SK-N-SH (cell line): ENCODE measurements around the gene AWAT2. TPM values are rescaled to one million over a fixed set of nuclear protein-coding genes. Genes with fewer than 3 reads are reported as not detected.
"Not testable (repeated sequence)": the region's sequence is repeated elsewhere in the genome, so short reads cannot be mapped to it uniquely, and the experiment has no call there.

ENCODE experiments used
- CTCF ChIA-PET: fragments of 300-600, 350-600 bp; formaldehyde crosslinking; extraction: SDS; loops from one replicate; lab custom pipeline; 2021; lab: Yijun Ruan, JAX
- POLR2A ChIA-PET: fragments of 350-600 bp; sonication (Branson Sonifier 250); formaldehyde crosslinking; extraction: SDS; loops from one replicate; lab custom pipeline; 2020; ENCODE audit warnings: antibody characterized with exemption, inconsistent platforms; lab: Yijun Ruan, JAX
- DNase-seq: peaks from one replicate; pipeline ENCODE4 v3.0.0; 2012
- H2AFZ ChIP-seq: fragments of 200-600 bp; sonication (generic); 2 replicates; pipeline ENCODE4 v1.8.1; 2016; ENCODE audit warnings: antibody characterized with exemption, mild to moderate bottlenecking, low read depth
- H3F3A ChIP-seq: fragments of 200-600 bp; sonication (generic); replicated peaks from 2 replicates; pipeline ENCODE3; 2016; ENCODE audit warnings: antibody characterized with exemption, mild to moderate bottlenecking; ENCODE audit not compliant: insufficient read depth
- H3K27ac ChIP-seq, 2 experiments: fragments of 200-500 bp in 1 of 2; fragments of 200-600 bp in 1 of 2; sonication (Bioruptor generic) in 1 of 2; sonication (generic), shearing (Covaris generic) in 1 of 2; 2 replicates each; pipeline versions ENCODE4 v1.5.1 to v1.6.1; 2014 to 2016; ENCODE audit warnings: low read depth in 2 of 2, inconsistent platforms in 1 of 2, low read length in 1 of 2, mild to moderate bottlenecking in 1 of 2, mixed read lengths in 1 of 2
- H3K27me3 ChIP-seq: fragments of 200-600 bp; sonication (generic), shearing (Covaris generic); 2 replicates; pipeline ENCODE4 v1.6.1; 2016; ENCODE audit warnings: mixed run types; ENCODE audit not compliant: insufficient read depth
- H3K36me3 ChIP-seq, 2 experiments: fragments of 200-500 bp in 1 of 2; fragments of 200-600 bp in 1 of 2; sonication (Bioruptor generic) in 1 of 2; sonication (generic) in 1 of 2; replicated peaks in 1 of 2; 2 replicates each; pipeline versions ENCODE3 to v1.5.1; 2014 to 2016; ENCODE audit warnings: low read length in 1 of 2, mild to moderate bottlenecking in 1 of 2; ENCODE audit not compliant: insufficient read depth in 2 of 2, control insufficient read depth in 1 of 2
- H3K4me1 ChIP-seq, 2 experiments: fragments of 200-500 bp in 1 of 2; fragments of 200-600 bp in 1 of 2; sonication (Bioruptor generic) in 1 of 2; sonication (generic), shearing (Covaris generic) in 1 of 2; 2 replicates each; pipeline versions ENCODE4 v1.5.1 to v1.6.1; 2014 to 2016; ENCODE audit warnings: low read depth in 1 of 2, low read length in 1 of 2, mixed run types in 1 of 2; ENCODE audit not compliant: insufficient read depth in 2 of 2, control insufficient read depth in 1 of 2
- H3K4me2 ChIP-seq: fragments of 200-600 bp; sonication (generic), shearing (Covaris generic); 2 replicates; pipeline ENCODE4 v1.6.1; 2017; ENCODE audit warnings: mixed run types
- H3K4me3 ChIP-seq, 2 experiments: fragments of 200-500 bp in 1 of 2; fragments of 200-600 bp in 1 of 2; sonication (Bioruptor generic) in 1 of 2; sonication (generic), shearing (Covaris generic) in 1 of 2; 2 replicates each; pipeline versions ENCODE4 v1.5.1 to v1.8.1; 2014 to 2016; ENCODE audit warnings: low read depth in 2 of 2, inconsistent platforms in 1 of 2, low read length in 1 of 2, mild to moderate bottlenecking in 1 of 2, mixed read lengths in 1 of 2, moderate library complexity in 1 of 2
- H3K79me2 ChIP-seq: fragments of 200-600 bp; sonication (generic); 2 replicates; pipeline ENCODE4 v1.8.1; 2017; ENCODE audit warnings: mild to moderate bottlenecking; ENCODE audit not compliant: insufficient read depth
- H3K9ac ChIP-seq: fragments of 200-600 bp; sonication (generic); 2 replicates; pipeline ENCODE4 v1.6.1; 2017; ENCODE audit warnings: mixed run types
- H3K9me2 ChIP-seq: fragments of 200-600 bp; sonication (generic); 2 replicates; pipeline ENCODE4 v1.6.1; 2017; ENCODE audit warnings: mixed run types
- H3K9me3 ChIP-seq: fragments of 200-600 bp; sonication (generic); 2 replicates; pipeline ENCODE4 v1.6.1; 2017; ENCODE audit warnings: mixed run types, mild to moderate bottlenecking, moderate library complexity
- H4K20me1 ChIP-seq: fragments of 200-600 bp; sonication (generic); 2 replicates; pipeline ENCODE4 v1.6.1; 2017; ENCODE audit warnings: mild to moderate bottlenecking, mixed run types; ENCODE audit not compliant: insufficient read depth
- ELF1 ChIP-seq: IDR thresholded peaks from 2 replicates; pipeline ENCODE4 v1.4.0; 2012
- FOXJ3 ChIP-seq: sonication (generic); formaldehyde crosslinking; IDR thresholded peaks from 2 replicates; pipeline ENCODE4 v1.5.1; 2020; ENCODE audit warnings: mild to moderate bottlenecking, missing genetic modification reagents
- GABPA ChIP-seq: IDR thresholded peaks from 2 replicates; pipeline ENCODE4 v1.4.0; 2012; ENCODE audit warnings: low read depth, mild to moderate bottlenecking
- MXI1 ChIP-seq: IDR thresholded peaks from 2 replicates; pipeline ENCODE4 v1.6.1; 2012; ENCODE audit warnings: mild to moderate bottlenecking, low read depth, low read length, improper control_type of control experiment
- NRF1 ChIP-seq: IDR thresholded peaks from 2 replicates; pipeline ENCODE4 v1.6.1; 2012; ENCODE audit warnings: low read depth, mild to moderate bottlenecking, low read length
- REST ChIP-seq: IDR thresholded peaks from 2 replicates; pipeline ENCODE4 v1.6.1; 2012; ENCODE audit warnings: mild to moderate bottlenecking, low read depth, low read length, moderate library complexity
- RXRA ChIP-seq: IDR thresholded peaks from 2 replicates; pipeline ENCODE4 v1.4.0; 2012; ENCODE audit warnings: low read depth, mild to moderate bottlenecking, borderline replicate concordance
- TCF12 ChIP-seq: IDR thresholded peaks from 2 replicates; pipeline ENCODE4 v1.4.0; 2012
- USF1 ChIP-seq: IDR thresholded peaks from 2 replicates; pipeline ENCODE4 v1.4.0; 2012; ENCODE audit warnings: low read depth, borderline replicate concordance
- USF2 ChIP-seq: fragments of 150-350 bp; IDR thresholded peaks from 2 replicates; pipeline ENCODE4 v1.6.1; 2017; ENCODE audit warnings: antibody characterized with exemption, low read length, low read depth, borderline replicate concordance
- WGBS: methylation state at CpG from one replicate; pipeline ENCODE4 v1.1.6; 2017; ENCODE audit warnings: low lambda C conversion rate; 5-methylcytosine and 5-hydroxymethylcytosine counted together
- polyA plus RNA-seq, 3 experiments: library from polyadenylated mRNA; depleted of rRNA; stranded (reverse); fragments of >200 nt; gene quantifications; 2 replicates each; pipeline ENCODE4 v1.2.3, GENCODE V29; 2012
- TF ChIP-seq, protein P1 (sequence below): fragments of 150-350 bp; IDR thresholded peaks from 2 replicates; pipeline ENCODE4 v1.6.1; 2016; ENCODE audit warnings: mild to moderate bottlenecking, low read depth, low read length
- TF ChIP-seq, protein P2 (sequence below): IDR thresholded peaks from 2 replicates; pipeline ENCODE4; 2012

AWAT2 gene
- polyA plus RNA-seq, 1 of the 3 experiments (the other 2 are of a cell fraction), result 0.13 TPM

DNA sequence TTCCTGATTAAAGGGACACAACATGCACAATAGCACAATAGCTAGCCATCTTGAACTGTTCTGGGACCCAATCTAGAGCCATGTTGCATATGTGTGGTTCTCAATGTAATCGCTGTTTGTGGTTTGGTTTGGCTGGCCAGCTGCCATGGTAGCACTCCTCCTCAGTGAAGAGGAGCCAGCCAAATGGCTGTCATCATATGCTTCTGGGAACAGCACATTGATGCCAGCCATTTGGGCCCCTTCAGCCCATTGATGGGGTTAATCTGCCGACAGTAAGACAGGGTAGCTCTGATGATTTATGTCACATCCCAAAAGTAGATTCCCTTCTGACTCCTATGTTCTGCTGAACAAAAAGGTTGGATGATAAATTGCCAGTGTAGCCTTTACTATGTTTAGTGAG lies 48.5 kb downstream of the AWAT2 start:
- POLR2A ChIA-PET, result no interaction called here
- WGBS, result 10% methylated on average over 2 of the region's 2 CpGs
- Histone ChIP-seq H2AFZ (no peak overlapping the region), H3K27ac (no peak overlapping the region), H3K36me3 (no peaks in the 10 kb centered on the region)
- TF ChIP-seq, protein P1, sequence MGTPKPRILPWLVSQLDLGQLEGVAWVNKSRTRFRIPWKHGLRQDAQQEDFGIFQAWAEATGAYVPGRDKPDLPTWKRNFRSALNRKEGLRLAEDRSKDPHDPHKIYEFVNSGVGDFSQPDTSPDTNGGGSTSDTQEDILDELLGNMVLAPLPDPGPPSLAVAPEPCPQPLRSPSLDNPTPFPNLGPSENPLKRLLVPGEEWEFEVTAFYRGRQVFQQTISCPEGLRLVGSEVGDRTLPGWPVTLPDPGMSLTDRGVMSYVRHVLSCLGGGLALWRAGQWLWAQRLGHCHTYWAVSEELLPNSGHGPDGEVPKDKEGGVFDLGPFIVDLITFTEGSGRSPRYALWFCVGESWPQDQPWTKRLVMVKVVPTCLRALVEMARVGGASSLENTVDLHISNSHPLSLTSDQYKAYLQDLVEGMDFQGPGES, result no peak
- TF ChIP-seq MXI1 (no peak), USF1 (no peak), FOXJ3 (CRISPR knock-in tag) (no peak), GABPA (no peak), REST (no peak), USF2 (no peak), RXRA (no peak), TCF12 (no peak), ELF1 (no peak), NRF1 (no peak)
- TF ChIP-seq, protein P2, sequence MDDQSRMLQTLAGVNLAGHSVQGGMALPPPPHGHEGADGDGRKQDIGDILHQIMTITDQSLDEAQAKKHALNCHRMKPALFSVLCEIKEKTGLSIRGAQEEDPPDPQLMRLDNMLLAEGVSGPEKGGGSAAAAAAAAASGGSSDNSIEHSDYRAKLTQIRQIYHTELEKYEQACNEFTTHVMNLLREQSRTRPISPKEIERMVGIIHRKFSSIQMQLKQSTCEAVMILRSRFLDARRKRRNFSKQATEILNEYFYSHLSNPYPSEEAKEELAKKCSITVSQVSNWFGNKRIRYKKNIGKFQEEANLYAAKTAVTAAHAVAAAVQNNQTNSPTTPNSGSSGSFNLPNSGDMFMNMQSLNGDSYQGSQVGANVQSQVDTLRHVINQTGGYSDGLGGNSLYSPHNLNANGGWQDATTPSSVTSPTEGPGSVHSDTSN, result no peak
- TF ChIP-seq, all 33 proteins: peak for 0
- no peaks in the 10 kb centered on the region for H3K4me1 ChIP-seq
- CTCF ChIA-PET, result interaction anchor here (1.2 kb wide), 1 partner anchor 96 kb away, joined by 3 read pairs; no protein-coding TSS in a partner anchor
- no peaks in the 10 kb centered on the region for H4K20me1 ChIP-seq
- H3F3A ChIP-seq, result no peaks in the 10 kb centered on the region
- no peak overlapping the region for H3K4me2 ChIP-seq
- DNase-seq, result no peak
- no peaks in the 10 kb centered on the region; the same call in 1 of the 2 replicates for H3K27me3 ChIP-seq
- no peaks in the 10 kb centered on the region for H3K79me2 ChIP-seq
- no peak overlapping the region for H3K4me3 ChIP-seq
- no peaks in the 10 kb centered on the region for H3K9me2 ChIP-seq
- no peaks in the 10 kb centered on the region for H3K9me3 ChIP-seq
- no peak overlapping the region for H3K9ac ChIP-seq

DNA sequence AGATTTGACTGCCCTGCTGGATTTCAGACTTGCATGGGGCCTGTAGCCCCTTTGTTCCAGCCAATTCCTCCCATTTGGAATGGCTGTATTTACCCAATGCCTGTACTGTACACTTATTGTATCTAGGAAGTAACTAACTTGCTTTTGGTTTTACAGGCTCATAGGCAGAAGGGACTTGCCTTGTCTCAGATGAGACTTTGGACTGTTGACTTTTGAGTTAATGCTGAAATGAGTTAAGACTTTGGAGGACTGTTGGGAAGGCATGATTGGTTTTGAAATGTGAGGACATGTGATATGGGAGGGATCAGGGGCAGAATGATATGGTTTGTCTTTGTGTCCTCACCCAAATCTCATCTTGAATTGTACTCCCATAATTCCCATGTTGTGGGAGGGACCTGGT lies 51.4 kb downstream of the AWAT2 start:
- POLR2A ChIA-PET, H3K4me3 ChIP-seq, CTCF ChIA-PET, H4K20me1 ChIP-seq, H3K4me2 ChIP-seq, H3F3A ChIP-seq, H3K79me2 ChIP-seq, H3K9ac ChIP-seq, H3K9me3 ChIP-seq, H3K27me3 ChIP-seq, H3K36me3 ChIP-seq, H3K4me1 ChIP-seq, H2AFZ ChIP-seq, H3K9me2 ChIP-seq, H3K27ac ChIP-seq, DNase-seq: not testable (repeated sequence)
